Measurements from ENCODE around the gene OR8K3.

Gene OR8K3

GRCh38 chr11:56314844-56315243, at the start of gene OR8K3:
Gene OR8K3, plus strand, starts transcription at chr11:56315144. Its CDS starts 3,163 bp downstream, at chr11:56318307.
- DNase-seq (ENCODE audit: low read depth): no peak

- no peak for DNase-seq (ENCODE audit: low read depth)
Measured at GRCh38 chr11:56271092-56271491, 43.9 kb upstream of the OR8K3 start.

- no peak for DNase-seq (ENCODE audit: low read depth)
Measured at GRCh38 chr11:56273854-56274253, 41.1 kb upstream of the OR8K3 start, which contains the start of gene OR5T1. Gene OR5T1, plus strand, starts transcription at chr11:56274154. Its CDS starts 1,485 bp downstream, at chr11:56275639.

- DNase-seq (ENCODE audit: low read depth): no peak
Measured at GRCh38 chr11:56292154-56292553, 22.8 kb upstream of the OR8K3 start, which contains the start of gene OR8H1. Gene OR8H1, minus strand, starts transcription at chr11:56292254. Its CDS starts 1,192 bp downstream, at chr11:56291062.

- no peak for DNase-seq (ENCODE audit: low read depth)
Measured at GRCh38 chr11:56296898-56297297, 18.0 kb upstream of the OR8K3 start.

GRCh38 chr11:56307836-56308235, 7.1 kb upstream of the OR8K3 start:
- no peak for DNase-seq (ENCODE audit: low read depth)

- DNase-seq (ENCODE audit: low read depth): no peak
Measured at GRCh38 chr11:56331861-56332491, 17.0 kb downstream of the OR8K3 start.

GRCh38 chr11:56333156-56333555, 18.2 kb downstream of the OR8K3 start:
- no peak for DNase-seq (ENCODE audit: low read depth)

GRCh38 chr11:56340289-56340688, 25.3 kb downstream of the OR8K3 start:
- DNase-seq (ENCODE audit: low read depth): no peak

GRCh38 chr11:56345739-56346138, 30.8 kb downstream of the OR8K3 start, which contains the start of gene OR8K1:
Gene OR8K1, plus strand, starts transcription at chr11:56346039. Its CDS starts 0 bp downstream, at chr11:56346039.
- no peak for DNase-seq (ENCODE audit: low read depth)

GRCh38 chr11:56353991-56354390, 39.0 kb downstream of the OR8K3 start, which contains the start of gene OR8J1:
Gene OR8J1, plus strand, starts transcription at chr11:56354291. Its CDS starts 5,956 bp downstream, at chr11:56360247.
- DNase-seq (ENCODE audit: low read depth): no peak
